HepG2 (cell line): Measurements from ENCODE around the gene ALLC. TPM values are rescaled to one million over a fixed set of nuclear protein-coding genes. Genes with fewer than 3 reads are reported as not detected.

Experiments
- ATAC-seq: fragments of 200-7000 bp; cut with Tn5 transposase; 3 replicates; pipeline ENCODE4 v1.9.1; 2020; ENCODE audit warnings: mild to moderate bottlenecking, moderate library complexity
- BruUV-seq: library from RNA; stranded (reverse); fragments of 400-500 nt; replicated peaks from 2 replicates; lab custom pipeline; 2021; lab: Mats Ljungman, UMichigan
- CTCF ChIA-PET: fragments of 300-600 bp; formaldehyde crosslinking; extraction: SDS; loops from one replicate; lab custom pipeline; 2021; ENCODE audit warnings: low total read pairs, inconsistent platforms, low intra/inter-chr PET ratio; lab: Yijun Ruan, JAX
- POLR2A ChIA-PET: fragments of 350-600 bp; sonication (Branson Sonifier 250); formaldehyde crosslinking; loops from one replicate; lab custom pipeline; 2020; ENCODE audit warnings: antibody characterized with exemption, inconsistent platforms; lab: Yijun Ruan, JAX
- DNase-seq: peaks from one replicate; pipeline ENCODE4 v3.0.0-alpha.2; 2015; ENCODE audit warnings: low spot score
- FAIRE-seq: peaks from 3 replicates; lab custom pipeline; 2011; peaks lifted over from hg19 to GRCh38; lab: Jason Lieb, UNC
- H2AFZ ChIP-seq: one replicate; pipeline ENCODE4 v1.6.1; 2011; ENCODE audit warnings: low read length, inconsistent platforms
- H3K27ac ChIP-seq: fragments of 300-600 bp; 3 replicates; pipeline ENCODE4 v1.8.0; 2011; ENCODE audit warnings: mixed run types, mild to moderate bottlenecking, mixed read lengths, low read length, inconsistent platforms; ENCODE audit not compliant: insufficient read depth; ENCODE audit errors: extremely low read length
- H3K27me3 ChIP-seq, 2 experiments: fragments of 200-600 bp in 1 of 2; 2 replicates in 1 of 2; 3 replicates in 1 of 2; pipeline versions ENCODE4 v1.6.0 to v1.8.0; 2011; ENCODE audit warnings: low read length in 2 of 2, mild to moderate bottlenecking in 2 of 2, moderate library complexity in 2 of 2, inconsistent platforms in 1 of 2; ENCODE audit not compliant: insufficient read depth in 2 of 2, control insufficient read depth in 1 of 2
- H3K36me3 ChIP-seq, 2 experiments: fragments of 200-600 bp in 1 of 2; replicated peaks in 1 of 2; 2 replicates in 1 of 2; 3 replicates in 1 of 2; pipeline versions ENCODE4 v1.5.1 to v1.8.0; 2011; ENCODE audit warnings: low read length in 2 of 2, inconsistent platforms in 1 of 2; ENCODE audit not compliant: insufficient read depth in 2 of 2, control insufficient read depth in 1 of 2
- H3K4me1 ChIP-seq: 2 replicates; pipeline ENCODE4 v1.5.1; 2012; ENCODE audit warnings: low read length, inconsistent platforms; ENCODE audit not compliant: insufficient read depth
- H3K4me2 ChIP-seq: 2 replicates; pipeline ENCODE4 v1.6.0; 2011; ENCODE audit warnings: low read depth, low read length, inconsistent platforms
- H3K4me3 ChIP-seq, 3 experiments: fragments of 200-600 bp in 1 of 3; sonication (generic), shearing (Covaris generic) in 1 of 3; replicated peaks in 1 of 3; 2 replicates each; pipeline ENCODE4 v1.5.1; 2011 to 2016; ENCODE audit warnings: low read length in 3 of 3, inconsistent platforms in 2 of 3, low read depth in 2 of 3, mild to moderate bottlenecking in 2 of 3, control low read depth in 1 of 3, mixed read lengths in 1 of 3; ENCODE audit not compliant: insufficient read depth in 1 of 3
- H3K79me2 ChIP-seq: one replicate; pipeline ENCODE4 v1.6.1; 2011; ENCODE audit warnings: low read length, inconsistent platforms; ENCODE audit not compliant: insufficient read depth
- H3K9ac ChIP-seq: 2 replicates; pipeline ENCODE4 v1.6.0; 2011; ENCODE audit warnings: mild to moderate bottlenecking, low read depth, low read length, inconsistent platforms; ENCODE audit not compliant: insufficient read depth
- H3K9me3 ChIP-seq: 2 replicates; pipeline ENCODE4 v1.5.1; 2012; ENCODE audit warnings: mild to moderate bottlenecking, low read length
- H4K20me1 ChIP-seq: 2 replicates; pipeline ENCODE4 v1.6.0; 2011; ENCODE audit warnings: inconsistent platforms, mild to moderate bottlenecking, low read length, moderate library complexity; ENCODE audit not compliant: insufficient read depth
- IKZF4 ChIP-seq: sonication (generic); formaldehyde crosslinking; IDR thresholded peaks from 2 replicates; pipeline ENCODE4 v1.5.1; 2020; ENCODE audit warnings: borderline replicate concordance, mild to moderate bottlenecking, low read depth, missing genetic modification reagents; ENCODE audit errors: not compliant biosample characterization
- PRMT3 ChIP-seq: sonication (generic); formaldehyde crosslinking; IDR thresholded peaks from 2 replicates; pipeline ENCODE4 v1.8.1; 2022; ENCODE audit warnings: low read depth, mild to moderate bottlenecking, moderate library complexity, missing genetic modification reagents, borderline replicate concordance
- ZNF276 ChIP-seq: sonication (generic); formaldehyde crosslinking; IDR thresholded peaks from 2 replicates; pipeline ENCODE4 v1.4.0; 2020; ENCODE audit warnings: mild to moderate bottlenecking, low read depth, missing genetic modification reagents
- ZNF326 ChIP-seq: sonication (generic); formaldehyde crosslinking; IDR thresholded peaks from 2 replicates; pipeline ENCODE4 v1.4.0; 2020; ENCODE audit warnings: missing genetic modification reagents, borderline replicate concordance
- ZNF335 ChIP-seq: sonication (generic); formaldehyde crosslinking; IDR thresholded peaks from 2 replicates; pipeline ENCODE4 v1.4.0; 2020; ENCODE audit warnings: missing genetic modification reagents
- ZNF367 ChIP-seq: sonication (generic); formaldehyde crosslinking; IDR thresholded peaks from 2 replicates; pipeline ENCODE4 v1.4.0; 2020; ENCODE audit warnings: missing genetic modification reagents, borderline replicate concordance
- WGBS: methylation state at CpG from one replicate; pipeline ENCODE4 v1.1.6; 2017; ENCODE audit warnings: low lambda C conversion rate; 5-methylcytosine and 5-hydroxymethylcytosine counted together
- in situ Hi-C: cut with HindIII; loops from 2 replicates; pipeline ENCODE4 v1.10.0; 2017; ENCODE audit warnings: low pct_unique_long_range_greater_than_20kb; ENCODE audit not compliant: extremely low pct_ligation_motif_present
- intact Hi-C: fragments of 100-400 bp; cut with micrococcal nuclease; formaldehyde crosslinking; loops from one replicate; pipeline ENCODE4 v1.10.0; 2022; ENCODE audit not compliant: unreplicated experiment
- polyA plus RNA-seq, 8 experiments: library from polyadenylated mRNA; depleted of rRNA in 3 of 8; stranded (reverse) in 7 of 8; unstranded in 1 of 8; fragments of >200 nt; fragmentation: Illumina TruSeq in 4 of 8; extraction: Trizol in 4 of 8; gene quantifications; 2 replicates each; pipeline versions ENCODE4 v1.2.1 to v1.2.3, GENCODE V29; 2011 to 2016; ENCODE audit warnings: low read depth in 4 of 8, missing spikeins in 1 of 8, mixed read lengths in 1 of 8; ENCODE audit not compliant: insufficient read depth in 1 of 8
- total RNA-seq, 5 experiments: library from RNA; depleted of rRNA; stranded (reverse); fragments of >200 nt; fragmentation: Illumina TruSeq; extraction: Trizol; gene quantifications; 2 replicates each; pipeline ENCODE4 v1.2.3, GENCODE V29; 2016; ENCODE audit warnings: low read depth in 1 of 5

The ALLC gene
- total and polyA plus RNA-seq, 2 of the 13 experiments (the other 11 are each of a cell fraction or from before 2014, with no cell fraction given), result 0.08 to 0.11 TPM

GRCh38 chr2:3670941-3671340 is 12.9 kb downstream of the ALLC start:
- POLR2A ChIA-PET, result no interaction called here
- peaks cover 8% of the 10 kb centered on the region for H3K4me1 ChIP-seq
- WGBS, result 38% methylated on average over 11 of the region's 11 CpGs
- H3K79me2 ChIP-seq, result no peaks in the 10 kb centered on the region
- BruUV-seq, result no TSS peak
- H3K9me3 ChIP-seq, result no peaks in the 10 kb centered on the region
- H3K27me3 ChIP-seq, result peaks cover 3 to 30% of the 10 kb centered on the region in 2 experiments; a peak in 3 of 5 replicates
- no peak overlapping the region for H2AFZ ChIP-seq
- no peaks in the 10 kb centered on the region for H3K36me3 ChIP-seq
- H3K4me2 ChIP-seq, result no peak overlapping the region
- no peaks in the 10 kb centered on the region for H4K20me1 ChIP-seq
- intact Hi-C loops (no loop called here), in situ Hi-C loops (no loop called here)
- CTCF ChIA-PET, result no interaction called here
- FAIRE-seq (no peak), ATAC-seq (no peak), DNase-seq (no peak)
- no peak overlapping the region for H3K4me3 ChIP-seq
- TF ChIP-seq IKZF4 (CRISPR knock-in tag) (no peak), PRMT3 (CRISPR knock-in tag) (no peak), ZNF335 (CRISPR knock-in tag) (no peak), ZNF326 (CRISPR knock-in tag) (no peak), ZNF367 (CRISPR knock-in tag) (no peak), ZNF276 (CRISPR knock-in tag) (no peak)
- H3K9ac ChIP-seq, result no peak overlapping the region
- H3K27ac ChIP-seq, result no peak overlapping the region
